Trophoblast cell (in vitro differentiated cells and primary cell): ENCODE data around the gene HSPD1.

ENCODE experiments used
- DNase-seq, 2 donors: peaks; one replicate each; pipeline ENCODE4 v3.0.0-alpha.2; 2016
- H2AFZ ChIP-seq: 2 replicates; pipeline ENCODE4 v1.6.1; 2013; ENCODE audit warnings: low read length, moderate library complexity, mild to moderate bottlenecking; ENCODE audit not compliant: insufficient read depth, poor library complexity
- H2AK5ac ChIP-seq: 2 replicates; pipeline ENCODE4 v1.6.1; 2013; ENCODE audit warnings: mild to moderate bottlenecking, low read length
- H2BK120ac ChIP-seq: 2 replicates; pipeline ENCODE4 v1.6.1; 2013; ENCODE audit warnings: low read length, mild to moderate bottlenecking, moderate library complexity; ENCODE audit not compliant: insufficient read depth, poor library complexity
- H2BK12ac ChIP-seq: 2 replicates; pipeline ENCODE4 v1.6.1; 2013; ENCODE audit warnings: mild to moderate bottlenecking, low read length, moderate library complexity
- H2BK5ac ChIP-seq: 2 replicates; pipeline ENCODE4 v1.6.1; 2013; ENCODE audit warnings: low read length, low read depth, moderate library complexity, mild to moderate bottlenecking; ENCODE audit not compliant: poor library complexity
- H3K14ac ChIP-seq: 2 replicates; pipeline ENCODE4 v1.6.1; 2013; ENCODE audit warnings: mild to moderate bottlenecking, low read length
- H3K18ac ChIP-seq: 2 replicates; pipeline ENCODE4 v1.6.1; 2013; ENCODE audit warnings: mild to moderate bottlenecking, low read length
- H3K23ac ChIP-seq: 2 replicates; pipeline ENCODE4 v1.6.1; 2013; ENCODE audit warnings: low read length
- H3K27ac ChIP-seq: 2 replicates; pipeline ENCODE4 v1.5.1; 2013; ENCODE audit warnings: low read depth, mild to moderate bottlenecking, inconsistent platforms, low read length, moderate library complexity
- H3K27me3 ChIP-seq: 2 replicates; pipeline ENCODE4 v1.6.1; 2013; ENCODE audit warnings: inconsistent platforms, mild to moderate bottlenecking, low read length, moderate library complexity; ENCODE audit not compliant: insufficient read depth
- H3K36me3 ChIP-seq, 2 experiments: 1 replicate in 1 of 2; 2 replicates in 1 of 2; pipeline ENCODE4 v1.6.1; 2013; ENCODE audit warnings: low read length in 2 of 2, mild to moderate bottlenecking in 2 of 2, moderate library complexity in 1 of 2; ENCODE audit not compliant: insufficient read depth in 2 of 2, control insufficient read depth in 1 of 2
- H3K4ac ChIP-seq: 2 replicates; pipeline ENCODE4 v1.6.1; 2013; ENCODE audit warnings: low read depth, mild to moderate bottlenecking, low read length, moderate library complexity
- H3K4me1 ChIP-seq, 2 experiments: 1 replicate in 1 of 2; 2 replicates in 1 of 2; pipeline ENCODE4 v1.6.1; 2013; ENCODE audit warnings: low read length in 2 of 2, mild to moderate bottlenecking in 2 of 2, moderate library complexity in 1 of 2; ENCODE audit not compliant: insufficient read depth in 2 of 2, control insufficient read depth in 1 of 2
- H3K4me2 ChIP-seq: 2 replicates; pipeline ENCODE4 v1.6.1; 2013; ENCODE audit warnings: inconsistent platforms, mild to moderate bottlenecking, low read length, moderate library complexity
- H3K4me3 ChIP-seq: 2 replicates; pipeline ENCODE4 v1.5.1; 2013; ENCODE audit warnings: mild to moderate bottlenecking, low read depth, low read length, inconsistent platforms
- H3K79me1 ChIP-seq: one replicate; pipeline ENCODE4 v1.6.1; 2013; ENCODE audit warnings: low read length
- H3K79me2 ChIP-seq: 2 replicates; pipeline ENCODE4 v1.6.1; 2013; ENCODE audit warnings: low read length, mild to moderate bottlenecking; ENCODE audit not compliant: control insufficient read depth, insufficient read depth, poor library complexity
- H3K9ac ChIP-seq: 2 replicates; pipeline ENCODE4 v1.6.1; 2013; ENCODE audit warnings: mild to moderate bottlenecking, low read length
- H3K9me3 ChIP-seq: 2 replicates; pipeline ENCODE4 v1.6.1; 2013; ENCODE audit warnings: low read depth, mild to moderate bottlenecking, control low read depth, inconsistent platforms, low read length; ENCODE audit not compliant: insufficient read depth
- H4K12ac ChIP-seq: 2 replicates; pipeline ENCODE4 v1.6.1; 2013; ENCODE audit warnings: low read depth, mild to moderate bottlenecking, low read length, moderate library complexity
- H4K8ac ChIP-seq: 2 replicates; pipeline ENCODE4 v1.6.1; 2013; ENCODE audit warnings: low read depth, mild to moderate bottlenecking, low read length, moderate library complexity
- H4K91ac ChIP-seq: one replicate; pipeline ENCODE4 v1.6.1; 2013; ENCODE audit warnings: low read depth, mild to moderate bottlenecking, low read length, moderate library complexity
- WGBS: extraction: QIAGEN DNeasy Blood & Tissue Kit; methylation state at CpG from one replicate; pipeline ENCODE4 v1.1.7; 2013; ENCODE audit warnings: missing lambda C conversion rate; ENCODE audit not compliant: insufficient read length, insufficient coverage; ENCODE audit errors: extremely low coverage; 5-methylcytosine and 5-hydroxymethylcytosine counted together

HSPD1 gene

DNA sequence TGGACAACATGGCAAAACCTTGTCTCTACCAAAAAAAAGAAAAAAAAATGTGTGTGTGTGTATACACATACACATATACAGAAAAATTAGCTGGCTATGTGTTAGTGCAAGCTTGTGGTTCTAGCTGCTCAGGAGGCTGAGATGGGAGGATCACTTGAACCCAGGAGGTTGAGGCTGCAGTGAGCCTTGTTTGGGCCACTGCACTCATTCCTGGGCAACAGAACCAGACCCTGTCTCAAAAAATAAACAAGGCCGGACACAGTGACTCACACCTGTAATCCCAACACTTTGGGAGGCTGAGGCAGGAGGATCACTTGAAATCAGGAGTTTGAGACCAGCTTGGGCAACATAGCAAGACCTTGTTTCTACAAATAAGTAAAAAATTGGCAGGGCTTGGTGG, 44.2 kb downstream of the HSPD1 start:
- no peak overlapping the region for H2BK12ac ChIP-seq
- H2BK120ac ChIP-seq = no peak overlapping the region
- peaks cover 2 to 5% of the 10 kb centered on the region in 2 experiments for H3K36me3 ChIP-seq
- DNase-seq = no peak
- peaks cover 7% of the 10 kb centered on the region for H3K79me1 ChIP-seq
- H3K4me2 ChIP-seq = no peak overlapping the region
- no peak overlapping the region for H3K4me3 ChIP-seq
- no peaks in the 10 kb centered on the region for H3K4me1 ChIP-seq
- H2BK5ac ChIP-seq = no peak overlapping the region
- no peak overlapping the region for H3K9ac ChIP-seq
- H3K9me3 ChIP-seq = no peaks in the 10 kb centered on the region
- H2AFZ ChIP-seq = peak overlapping the region; percentile 17
- peak overlapping the region; percentile 81 for H3K4ac ChIP-seq
- H4K91ac ChIP-seq = no peak overlapping the region
- no peak overlapping the region for H4K12ac ChIP-seq
- H3K27ac ChIP-seq = no peak overlapping the region
- no peaks in the 10 kb centered on the region for H3K27me3 ChIP-seq
- H3K79me2 ChIP-seq = peaks cover 12% of the 10 kb centered on the region
- no CpG with 5 or more reads among the region's 1 CpG for WGBS
- H3K23ac ChIP-seq = no peak overlapping the region
- H2AK5ac ChIP-seq = no peak overlapping the region
- H3K14ac ChIP-seq = no peak overlapping the region
- no peak overlapping the region for H3K18ac ChIP-seq
- no peak overlapping the region for H4K8ac ChIP-seq

DNA sequence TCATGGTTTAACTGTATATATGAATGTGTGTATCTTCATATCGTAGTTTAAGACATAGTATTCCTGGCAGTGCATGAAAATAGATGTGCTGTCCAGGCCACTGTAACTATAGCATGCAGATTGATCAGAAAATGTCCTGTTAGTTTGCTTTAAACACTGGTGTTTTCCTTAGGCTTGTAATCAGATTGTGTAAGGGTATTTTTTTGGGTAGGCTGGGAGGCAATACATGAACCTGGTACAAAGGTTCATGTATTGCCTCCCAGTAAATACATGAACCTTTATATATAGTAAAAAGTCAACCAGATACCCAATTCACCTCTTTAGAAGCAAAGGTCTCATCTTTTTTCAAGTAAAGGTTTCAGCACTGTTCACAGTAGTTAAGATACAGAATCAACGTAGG, 44.7 kb downstream of the HSPD1 start:
- H3K79me2 ChIP-seq = peaks cover 12% of the 10 kb centered on the region
- H3K18ac ChIP-seq = no peak overlapping the region
- H3K9ac ChIP-seq = no peak overlapping the region
- no peaks in the 10 kb centered on the region for H3K4me1 ChIP-seq
- peaks cover 7% of the 10 kb centered on the region for H3K79me1 ChIP-seq
- no peak overlapping the region for H2BK12ac ChIP-seq
- no peak overlapping the region for H2AFZ ChIP-seq
- peaks cover 2% of the 10 kb centered on the region in 2 experiments for H3K36me3 ChIP-seq
- no peak overlapping the region for H4K91ac ChIP-seq
- no peak overlapping the region for H3K27ac ChIP-seq
- H3K27me3 ChIP-seq = no peaks in the 10 kb centered on the region
- H2AK5ac ChIP-seq = no peak overlapping the region
- no peak overlapping the region for H4K12ac ChIP-seq
- no peak overlapping the region for H3K23ac ChIP-seq
- no CpG with 5 or more reads among the region's 2 CpGs for WGBS
- DNase-seq = no peak
- H3K14ac ChIP-seq = no peak overlapping the region
- no peak overlapping the region for H2BK5ac ChIP-seq
- H3K4me2 ChIP-seq = peak overlapping the region; percentile 24
- no peak overlapping the region for H4K8ac ChIP-seq
- H2BK120ac ChIP-seq = no peak overlapping the region
- peak overlapping the region; percentile 88 for H3K4ac ChIP-seq
- no peaks in the 10 kb centered on the region for H3K9me3 ChIP-seq
- no peak overlapping the region for H3K4me3 ChIP-seq

GRCh38 chr2:197453914-197454398, 45.7 kb downstream of the HSPD1 start:
- peak overlapping the region; percentile 52 for H2BK5ac ChIP-seq
- WGBS = no CpG with 5 or more reads among the region's 11 CpGs
- H3K14ac ChIP-seq = peak overlapping the region; percentile 11
- peak overlapping the region; percentile 22 for H4K12ac ChIP-seq
- no peak overlapping the region for H2BK120ac ChIP-seq
- H3K4me3 ChIP-seq = peak overlapping the region; percentile 97
- H3K9me3 ChIP-seq = no peaks in the 10 kb centered on the region
- H3K4me2 ChIP-seq = peak overlapping the region; percentile 98
- H2AK5ac ChIP-seq = no peak overlapping the region
- H3K18ac ChIP-seq = no peak overlapping the region
- H3K79me1 ChIP-seq = peaks cover 7% of the 10 kb centered on the region
- H3K27me3 ChIP-seq = no peaks in the 10 kb centered on the region
- no peak for DNase-seq
- H3K9ac ChIP-seq = peak overlapping the region; percentile 99
- H3K4me1 ChIP-seq = no peaks in the 10 kb centered on the region
- H3K4ac ChIP-seq = peak overlapping the region; percentile 41
- peak overlapping the region; percentile 96 for H4K91ac ChIP-seq
- H2BK12ac ChIP-seq = no peak overlapping the region
- H3K27ac ChIP-seq = peak overlapping the region; percentile 97
- H2AFZ ChIP-seq = peak overlapping the region; percentile 78
- H3K36me3 ChIP-seq = peaks cover 0 to 2% of the 10 kb centered on the region in 2 experiments
- peaks cover 12% of the 10 kb centered on the region for H3K79me2 ChIP-seq
- H3K23ac ChIP-seq = no peak overlapping the region
- peak overlapping the region; percentile 93 for H4K8ac ChIP-seq

- Histone ChIP-seq H2AFZ (peak within 1 kb of the TSS; percentile 78), H2BK12ac (peak within 1 kb of the TSS; percentile 16), H3K79me1 (peaks cover 7% of the 10 kb centered on the region), H3K23ac (peak within 1 kb of the TSS; percentile 86), H3K27ac (peak within 1 kb of the TSS; percentile 97), H3K9ac (peak within 1 kb of the TSS; percentile 99), H4K12ac (peak within 1 kb of the TSS; percentile 49), H3K9me3 (no peaks in the 10 kb centered on the region), H3K18ac (peak within 1 kb of the TSS; percentile 82), H2AK5ac (peak within 1 kb of the TSS; percentile 42), H2BK120ac (peak within 1 kb of the TSS; percentile 81), H3K4me1 (no peaks in the 10 kb centered on the region), H3K4me3 (peak within 1 kb of the TSS; percentile 97), H4K91ac (peak within 1 kb of the TSS; percentile 96), H2BK5ac (peak within 1 kb of the TSS; percentile 96), H3K79me2 (peaks cover 12% of the 10 kb centered on the region), H3K27me3 (no peaks in the 10 kb centered on the region), H4K8ac (peak within 1 kb of the TSS; percentile 93), H3K36me3 (peaks cover 0 to 2% of the 10 kb centered on the region in 2 experiments), H3K4ac (peak within 1 kb of the TSS; percentile 41), H3K4me2 (peak within 1 kb of the TSS; percentile 98), H3K14ac (peak within 1 kb of the TSS; percentile 88)
- no CpG with 5 or more reads among the region's 70 CpGs for WGBS
- peak; percentile 100 for DNase-seq
These were observed 46.3 kb downstream of the HSPD1 start, which contains the start of gene COQ10B for GRCh38 chr2:197453123-197453913. TSS of gene COQ10B (plus strand) at chr2:197453552. CDS start at chr2:197453561, 9 bp downstream.
